CD4-positive, alpha-beta memory T cell (primary cell): Measurements from ENCODE around the gene PHOX2B. TPM values are rescaled to one million over a fixed set of nuclear protein-coding genes. Genes with fewer than 3 reads are reported as not detected.

Experiments
- CTCF ChIA-PET: fragments of 350-600 bp; sonication (Branson Sonifier 250); formaldehyde crosslinking; loops from one replicate; lab custom pipeline; 2021; ENCODE audit warnings: inconsistent platforms; ENCODE audit not compliant: partially characterized antibody; lab: Charles Lee
- POLR2A ChIA-PET: fragments of 350-600 bp; sonication (Branson Sonifier 250); formaldehyde crosslinking; loops from one replicate; lab custom pipeline; 2021; ENCODE audit not compliant: partially characterized antibody; lab: Charles Lee
- DNase-seq, 5 donors: peaks; one replicate each; pipeline versions ENCODE4 v3.0.0 to v3.0.0-alpha.2; 2020 to 2022; ENCODE audit warnings: mixed read lengths in 1 of 5
- H3K27ac ChIP-seq: one replicate; pipeline ENCODE4 v1.7.0; 2013; ENCODE audit warnings: low read depth, low read length
- H3K27me3 ChIP-seq: 2 replicates; pipeline ENCODE4 v1.7.0; 2013; ENCODE audit warnings: mild to moderate bottlenecking, low read length, moderate library complexity; ENCODE audit not compliant: insufficient read depth
- H3K36me3 ChIP-seq: 2 replicates; pipeline ENCODE4 v1.7.0; 2013; ENCODE audit warnings: mild to moderate bottlenecking, low read length, moderate library complexity; ENCODE audit not compliant: insufficient read depth
- H3K4me1 ChIP-seq: 2 replicates; pipeline ENCODE4 v1.7.0; 2013; ENCODE audit warnings: mild to moderate bottlenecking, low read length, moderate library complexity; ENCODE audit not compliant: insufficient read depth
- H3K4me3 ChIP-seq, 2 donors: one replicate each; pipeline ENCODE4 v1.7.0; 2013; ENCODE audit warnings: low read length in 2 of 2, mild to moderate bottlenecking in 1 of 2
- H3K9me3 ChIP-seq, 2 donors: one replicate each; pipeline ENCODE4 v1.7.0; 2013; ENCODE audit warnings: low read length in 2 of 2, control low read depth in 1 of 2; ENCODE audit not compliant: control insufficient read depth in 1 of 2
- H3K27ac Mint-ChIP-seq, 7 donors: one replicate each; pipeline ENCODE4 v1.8.0; 2020 to 2021; ENCODE audit warnings: mixed read lengths in 7 of 7, mild to moderate bottlenecking in 6 of 7, inconsistent platforms in 3 of 7, moderate library complexity in 3 of 7
- H3K27me3 Mint-ChIP-seq, 2 donors: one replicate each; pipeline ENCODE4 v1.8.0; 2020 to 2021; ENCODE audit warnings: mixed read lengths in 2 of 2
- H3K36me3 Mint-ChIP-seq, 2 donors: one replicate each; pipeline ENCODE4 v1.8.0; 2020 to 2021; ENCODE audit warnings: mixed read lengths in 2 of 2, inconsistent platforms in 1 of 2, mild to moderate bottlenecking in 1 of 2
- H3K4me1 Mint-ChIP-seq, 4 donors: one replicate each; pipeline ENCODE4 v1.8.0; 2020 to 2021; ENCODE audit warnings: mixed read lengths in 4 of 4, mild to moderate bottlenecking in 1 of 4
- H3K4me3 Mint-ChIP-seq, 8 donors: one replicate each; pipeline ENCODE4 v1.8.0; 2020 to 2021; ENCODE audit warnings: mixed read lengths in 8 of 8, mild to moderate bottlenecking in 7 of 8, moderate library complexity in 6 of 8, inconsistent platforms in 3 of 8
- H3K9me3 Mint-ChIP-seq, 8 donors: one replicate each; pipeline ENCODE4 v1.8.0; 2020 to 2021; ENCODE audit warnings: mixed read lengths in 8 of 8, mild to moderate bottlenecking in 5 of 8, inconsistent platforms in 3 of 8, moderate library complexity in 1 of 8
- intact Hi-C: fragments of 100-400 bp; cut with micrococcal nuclease; formaldehyde crosslinking; loops from one replicate; pipeline ENCODE4 v1.15.1; 2023
- polyA plus RNA-seq, 2 donors: library from polyadenylated mRNA; unstranded; fragments of 300-500 nt; fragmentation: Illumina TruSeq; gene quantifications; one replicate each; pipeline ENCODE4 v1.2.3, GENCODE V29; 2021
- total RNA-seq, 2 experiments: library from RNA; stranded (reverse); gene quantifications; one replicate each; pipeline ENCODE4 v1.2.3, GENCODE V29; 2021

PHOX2B gene
- total and polyA plus RNA-seq, 4 experiments from 2014 or later, result not detected

- intact Hi-C loops, result no loop called here
- Mint-ChIP-seq H3K27me3 (peaks cover 52 to 61% of the 10 kb centered on the region in 2 donors), H3K4me1 (peaks cover 0 to 6% (median 2%) of the 10 kb centered on the region in 4 donors), H3K36me3 (no peaks in the 10 kb centered on the region), H3K27ac (no peak overlapping the region), H3K9me3 (peaks cover 0 to 8% (median under 1%) of the 10 kb centered on the region in 8 donors), H3K4me3 (no peak overlapping the region)
- no peaks in the 10 kb centered on the region for H3K36me3 ChIP-seq
- H3K4me3 ChIP-seq, result no peak overlapping the region
- no peaks in the 10 kb centered on the region for H3K9me3 ChIP-seq
- H3K27me3 ChIP-seq, result peaks cover 16% of the 10 kb centered on the region
- no peaks in the 10 kb centered on the region for H3K4me1 ChIP-seq
- no peak overlapping the region for H3K27ac ChIP-seq
- POLR2A ChIA-PET, result no interaction called here
- no peak for DNase-seq
- CTCF ChIA-PET, result no interaction called here
These were observed 3.7 kb upstream of the PHOX2B start for GRCh38 chr4:41752081-41752836.

- peaks cover 23% of the 10 kb centered on the region for H3K27me3 ChIP-seq
- ChIA-PET CTCF (no interaction called here), POLR2A (no interaction called here)
- no peaks in the 10 kb centered on the region for H3K4me1 ChIP-seq
- no peaks in the 10 kb centered on the region for H3K36me3 ChIP-seq
- Mint-ChIP-seq H3K9me3 (peaks cover 0 to 9% (median 2%) of the 10 kb centered on the region in 8 donors), H3K27me3 (peaks cover 54 to 61% of the 10 kb centered on the region in 2 donors), H3K36me3 (no peaks in the 10 kb centered on the region), H3K4me1 (peaks cover 0 to 6% (median 2%) of the 10 kb centered on the region in 4 donors), H3K27ac (no peak overlapping the region), H3K4me3 (no peak overlapping the region)
- no peak overlapping the region for H3K4me3 ChIP-seq
- H3K9me3 ChIP-seq, result no peaks in the 10 kb centered on the region
- H3K27ac ChIP-seq, result no peak overlapping the region
- DNase-seq, result no peak
- intact Hi-C loops, result no loop called here
These were observed 3.0 kb upstream of the PHOX2B start for GRCh38 chr4:41751449-41752061.

GRCh38 chr4:41750626-41751448, 2.3 kb upstream of the PHOX2B start:
- intact Hi-C loops, result no loop called here
- no peak overlapping the region for H3K4me3 Mint-ChIP-seq
- H3K9me3 ChIP-seq, result no peaks in the 10 kb centered on the region
- no peaks in the 10 kb centered on the region for H3K4me1 ChIP-seq
- no peak overlapping the region for H3K4me3 ChIP-seq
- peaks cover 0 to 9% (median 2%) of the 10 kb centered on the region in 8 donors for H3K9me3 Mint-ChIP-seq
- no peaks in the 10 kb centered on the region for H3K36me3 Mint-ChIP-seq
- ChIA-PET CTCF (no interaction called here), POLR2A (no interaction called here)
- H3K36me3 ChIP-seq, result no peaks in the 10 kb centered on the region
- H3K27ac Mint-ChIP-seq, result peak overlapping the region in 1 of 7 donors; percentile 13
- peaks cover 56 to 61% of the 10 kb centered on the region in 2 donors for H3K27me3 Mint-ChIP-seq
- peaks cover 26% of the 10 kb centered on the region for H3K27me3 ChIP-seq
- H3K4me1 Mint-ChIP-seq, result peaks cover 0 to 6% (median 2%) of the 10 kb centered on the region in 4 donors
- DNase-seq, result no peak
- H3K27ac ChIP-seq, result no peak overlapping the region

GRCh38 chr4:41750121-41750625, 1.6 kb upstream of the PHOX2B start:
- H3K36me3 Mint-ChIP-seq, result no peaks in the 10 kb centered on the region
- intact Hi-C loops, result no loop called here
- DNase-seq, result no peak

GRCh38 chr4:41749631-41750039, 1.1 kb upstream of the PHOX2B start:
- peaks cover 0 to 7% (median 3%) of the 10 kb centered on the region in 4 donors for H3K4me1 Mint-ChIP-seq
- H3K4me3 Mint-ChIP-seq, result no peak overlapping the region
- no peaks in the 10 kb centered on the region for H3K36me3 ChIP-seq

More at GRCh38 chr4:41750121-41750625, 1.6 kb upstream of the PHOX2B start:
- H3K27ac Mint-ChIP-seq, result peak overlapping the region in 1 of 7 donors; percentile 13
- ChIA-PET CTCF (no interaction called here), POLR2A (no interaction called here)
- peaks cover 57 to 58% of the 10 kb centered on the region in 2 donors for H3K27me3 Mint-ChIP-seq
- H3K9me3 Mint-ChIP-seq, result peaks cover 0 to 9% (median 3%) of the 10 kb centered on the region in 8 donors
- H3K9me3 ChIP-seq, result no peaks in the 10 kb centered on the region
- H3K27ac ChIP-seq, result no peak overlapping the region
- H3K27me3 ChIP-seq, result peaks cover 27% of the 10 kb centered on the region
- H3K4me1 ChIP-seq, result no peaks in the 10 kb centered on the region
- H3K4me3 ChIP-seq, result no peak overlapping the region
- H3K4me1 Mint-ChIP-seq, result peaks cover 0 to 6% (median 2%) of the 10 kb centered on the region in 4 donors
- no peaks in the 10 kb centered on the region for H3K36me3 ChIP-seq
- no peak overlapping the region for H3K4me3 Mint-ChIP-seq

GRCh38 chr4:41748074-41748570, 403 bp downstream of the PHOX2B start:
- no peaks in the 10 kb centered on the region for H3K36me3 ChIP-seq
- ChIA-PET CTCF (no interaction called here), POLR2A (no interaction called here)
- no peaks in the 10 kb centered on the region for H3K9me3 ChIP-seq
- intact Hi-C loops, result no loop called here
- peaks cover 0 to 10% (median 6%) of the 10 kb centered on the region in 4 donors for H3K4me1 Mint-ChIP-seq
- H3K4me1 ChIP-seq, result no peaks in the 10 kb centered on the region
- no peak overlapping the region for H3K4me3 Mint-ChIP-seq
- peaks cover 0 to 14% (median 8%) of the 10 kb centered on the region in 8 donors for H3K9me3 Mint-ChIP-seq
- DNase-seq, result no peak
- H3K36me3 Mint-ChIP-seq, result no peaks in the 10 kb centered on the region
- no peak overlapping the region for H3K27ac ChIP-seq
- no peak overlapping the region for H3K4me3 ChIP-seq
- peaks cover 42% of the 10 kb centered on the region for H3K27me3 ChIP-seq
- peaks cover 54 to 58% of the 10 kb centered on the region in 2 donors for H3K27me3 Mint-ChIP-seq
- H3K27ac Mint-ChIP-seq, result no peak overlapping the region

More at GRCh38 chr4:41749631-41750039, 1.1 kb upstream of the PHOX2B start:
- ChIA-PET CTCF (no interaction called here), POLR2A (no interaction called here)
- Mint-ChIP-seq H3K9me3 (peaks cover 0 to 9% (median 3%) of the 10 kb centered on the region in 8 donors), H3K27me3 (peaks cover 55 to 59% of the 10 kb centered on the region in 2 donors), H3K27ac (no peak overlapping the region), H3K36me3 (no peaks in the 10 kb centered on the region)
- DNase-seq, result no peak
- intact Hi-C loops, result no loop called here
- H3K9me3 ChIP-seq, result no peaks in the 10 kb centered on the region
- H3K4me3 ChIP-seq, result no peak overlapping the region
- no peak overlapping the region for H3K27ac ChIP-seq
- H3K27me3 ChIP-seq, result peaks cover 33% of the 10 kb centered on the region
- H3K4me1 ChIP-seq, result no peaks in the 10 kb centered on the region
